ENCODE measurements around the gene TAS1R3. TPM values are rescaled to one million over a fixed set of nuclear protein-coding genes. Genes with fewer than 3 reads are reported as not detected.

Gene TAS1R3
- total RNA-seq, 1 donor from 2014 or later: 0.93 TPM

- no peak overlapping the region for H3K4me3 ChIP-seq
Measured at GRCh38 chr1:1360506-1361169, 29.6 kb downstream of the TAS1R3 start.

GRCh38 chr1:1361233-1361981, 30.3 kb downstream of the TAS1R3 start:
- DNase-seq: no peak
- Histone ChIP-seq H3K4me3 (no peak overlapping the region), H3K4me1 (peaks cover 43% of the 10 kb centered on the region), H3K36me3 (no peaks in the 10 kb centered on the region), H3K27ac (replicated peaks) (peak overlapping the region; percentile 84), H3K27me3 (ENCODE audit: low read depth) (peaks cover 48% of the 10 kb centered on the region), H3K9me3 (replicated peaks) (no peaks in the 10 kb centered on the region)
- intact Hi-C loops (cut with micrococcal nuclease): no loop called here
- no peak for TF ChIP-seq CTCF (IDR thresholded peaks at IDR 0.05; ENCODE audit: borderline replicate concordance)

More at GRCh38 chr1:1360506-1361169, 29.6 kb downstream of the TAS1R3 start:
- peaks cover 46% of the 10 kb centered on the region for H3K4me1 ChIP-seq
- TF ChIP-seq CTCF (IDR thresholded peaks at IDR 0.05; ENCODE audit: borderline replicate concordance): no peak
- H3K9me3 ChIP-seq (replicated peaks): no peaks in the 10 kb centered on the region
- peak overlapping the region; percentile 84 for H3K27ac ChIP-seq (replicated peaks)
- intact Hi-C loops (cut with micrococcal nuclease): no loop called here
- H3K36me3 ChIP-seq: no peaks in the 10 kb centered on the region
- peaks cover 55% of the 10 kb centered on the region for H3K27me3 ChIP-seq (ENCODE audit: low read depth)
- peak; percentile 65 for DNase-seq

- Histone ChIP-seq H3K4me3 (no peak overlapping the region), H3K27ac (replicated peaks) (peak overlapping the region; percentile 84), H3K9me3 (replicated peaks) (no peaks in the 10 kb centered on the region), H3K27me3 (ENCODE audit: low read depth) (peaks cover 42% of the 10 kb centered on the region), H3K36me3 (no peaks in the 10 kb centered on the region), H3K4me1 (peaks cover 37% of the 10 kb centered on the region)
- TF ChIP-seq CTCF (IDR thresholded peaks at IDR 0.05; ENCODE audit: borderline replicate concordance): peak; percentile 11
- DNase-seq: peak; percentile 63
- intact Hi-C loops (cut with micrococcal nuclease): no loop called here
Measured at GRCh38 chr1:1361982-1362423, 30.9 kb downstream of the TAS1R3 start.

- Histone ChIP-seq H3K9me3 (replicated peaks) (no peaks in the 10 kb centered on the region), H3K4me1 (peaks cover 27% of the 10 kb centered on the region), H3K27me3 (ENCODE audit: low read depth) (peaks cover 20% of the 10 kb centered on the region), H3K4me3 (no peak overlapping the region), H3K27ac (replicated peaks) (no peak overlapping the region), H3K36me3 (no peaks in the 10 kb centered on the region)
- intact Hi-C loops (cut with micrococcal nuclease): no loop called here
- DNase-seq: no peak
- TF ChIP-seq CTCF (IDR thresholded peaks at IDR 0.05; ENCODE audit: borderline replicate concordance): no peak
Measured at GRCh38 chr1:1364266-1364665, 33.2 kb downstream of the TAS1R3 start.

- peaks cover 10% of the 10 kb centered on the region for H3K27me3 ChIP-seq (ENCODE audit: low read depth)
- DNase-seq: no peak
- H3K4me1 ChIP-seq: peaks cover 13% of the 10 kb centered on the region
- TF ChIP-seq CTCF (IDR thresholded peaks at IDR 0.05; ENCODE audit: borderline replicate concordance): no peak
- H3K9me3 ChIP-seq (replicated peaks): no peaks in the 10 kb centered on the region
- H3K27ac ChIP-seq (replicated peaks): no peak overlapping the region
- H3K4me3 ChIP-seq: no peak overlapping the region
- H3K36me3 ChIP-seq: no peaks in the 10 kb centered on the region
- intact Hi-C loops (cut with micrococcal nuclease): no loop called here
Measured at GRCh38 chr1:1365875-1366698, 35.0 kb downstream of the TAS1R3 start.
